Mesenchymal stem cell (in vitro differentiated cells and primary cell): Measurements from ENCODE around the gene MED12L.
A peak's percentile ranks its signal among the peaks of the same experiment; 100 is the strongest.

Experiments
- DNase-seq: peaks from one replicate; pipeline ENCODE4 v3.0.0-alpha.2; 2013
- H2AFZ ChIP-seq: one replicate; pipeline ENCODE4 v1.6.1; 2013; ENCODE audit warnings: low read depth, mild to moderate bottlenecking, control low read depth, inconsistent platforms, low read length, moderate library complexity
- H2AK5ac ChIP-seq: 2 replicates; pipeline ENCODE4 v1.6.1; 2013; ENCODE audit warnings: low read length, moderate library complexity, mild to moderate bottlenecking, inconsistent platforms; ENCODE audit not compliant: severe bottlenecking
- H2BK120ac ChIP-seq: one replicate; pipeline ENCODE4 v1.6.1; 2013; ENCODE audit warnings: low read depth, mild to moderate bottlenecking, inconsistent platforms, low read length, moderate library complexity
- H2BK12ac ChIP-seq, 2 experiments: one replicate each; pipeline ENCODE4 v1.6.1; 2013; ENCODE audit warnings: inconsistent platforms in 2 of 2, low read length in 2 of 2, mild to moderate bottlenecking in 2 of 2, moderate library complexity in 2 of 2, control low read depth in 1 of 2
- H2BK15ac ChIP-seq: one replicate; pipeline ENCODE4 v1.6.1; 2013; ENCODE audit warnings: mild to moderate bottlenecking, low read depth, inconsistent platforms; ENCODE audit not compliant: poor library complexity, severe bottlenecking
- H2BK5ac ChIP-seq: 2 replicates; pipeline ENCODE4 v1.6.1; 2013; ENCODE audit warnings: low read depth, mild to moderate bottlenecking, low read length, control low read depth, inconsistent platforms; ENCODE audit not compliant: poor library complexity, severe bottlenecking
- H3K14ac ChIP-seq, 2 experiments: one replicate each; pipeline ENCODE4 v1.6.1; 2013; ENCODE audit warnings: inconsistent platforms in 2 of 2, low read length in 2 of 2, control low read depth in 1 of 2, mild to moderate bottlenecking in 1 of 2, moderate library complexity in 1 of 2
- H3K18ac ChIP-seq, 2 experiments: one replicate each; pipeline ENCODE4 v1.6.1; 2013; ENCODE audit warnings: inconsistent platforms in 2 of 2, low read length in 2 of 2, control low read depth in 1 of 2, low read depth in 1 of 2, mild to moderate bottlenecking in 1 of 2
- H3K23ac ChIP-seq, 2 experiments: one replicate each; pipeline ENCODE4 v1.6.1; 2013; ENCODE audit warnings: inconsistent platforms in 2 of 2, low read length in 2 of 2, mild to moderate bottlenecking in 2 of 2, moderate library complexity in 2 of 2, control low read depth in 1 of 2
- H3K27ac ChIP-seq: 2 replicates; pipeline ENCODE4 v1.5.1; 2013; ENCODE audit warnings: mild to moderate bottlenecking, moderate library complexity, low read length, control low read depth, inconsistent platforms; ENCODE audit not compliant: poor library complexity, severe bottlenecking
- H3K27me3 ChIP-seq, 2 experiments: 2 replicates each; pipeline versions ENCODE4 v1.6.1 to v1.7.0; 2013; ENCODE audit warnings: low read length in 2 of 2, mild to moderate bottlenecking in 2 of 2, moderate library complexity in 2 of 2, control low read depth in 1 of 2, inconsistent platforms in 1 of 2; ENCODE audit not compliant: control insufficient read depth in 1 of 2, insufficient read depth in 1 of 2
- H3K36me3 ChIP-seq, 2 experiments: 2 replicates each; pipeline versions ENCODE4 v1.6.1 to v1.7.0; 2013; ENCODE audit warnings: low read length in 2 of 2, control low read depth in 1 of 2, inconsistent platforms in 1 of 2, low read depth in 1 of 2, mild to moderate bottlenecking in 1 of 2; ENCODE audit not compliant: insufficient read depth in 2 of 2, control insufficient read depth in 1 of 2
- H3K4ac ChIP-seq, 2 experiments: one replicate each; pipeline ENCODE4 v1.6.1; 2013; ENCODE audit warnings: inconsistent platforms in 2 of 2, low read length in 2 of 2, mild to moderate bottlenecking in 2 of 2, moderate library complexity in 2 of 2, control low read depth in 1 of 2, low read depth in 1 of 2
- H3K4me1 ChIP-seq: 2 replicates; pipeline ENCODE4 v1.6.1; 2013; ENCODE audit warnings: low read depth, low read length, control low read depth; ENCODE audit not compliant: control insufficient read depth, insufficient read depth
- H3K4me2 ChIP-seq: 2 replicates; pipeline ENCODE4 v1.6.1; 2013; ENCODE audit warnings: low read length, mild to moderate bottlenecking, inconsistent platforms; ENCODE audit not compliant: poor library complexity, severe bottlenecking
- H3K4me3 ChIP-seq, 2 experiments: 2 replicates each; pipeline versions ENCODE4 v1.5.1 to v1.7.0; 2013; ENCODE audit warnings: low read length in 2 of 2, mild to moderate bottlenecking in 2 of 2, control low read depth in 1 of 2, low read depth in 1 of 2; ENCODE audit not compliant: insufficient read depth in 1 of 2
- H3K79me1 ChIP-seq: replicated peaks from 2 replicates; pipeline ENCODE4 v1.6.1; 2013; ENCODE audit warnings: mild to moderate bottlenecking, control low read depth, low read length, inconsistent platforms; ENCODE audit not compliant: poor library complexity, severe bottlenecking
- H3K9ac ChIP-seq: 2 replicates; pipeline ENCODE4 v1.7.0; 2013; ENCODE audit warnings: mild to moderate bottlenecking, low read length, moderate library complexity
- H3K9me3 ChIP-seq: 2 replicates; pipeline ENCODE4 v1.7.0; 2013; ENCODE audit warnings: mild to moderate bottlenecking, low read length; ENCODE audit not compliant: control insufficient read depth
- H4K8ac ChIP-seq: one replicate; pipeline ENCODE4 v1.6.1; 2013; ENCODE audit warnings: inconsistent platforms, mild to moderate bottlenecking, low read length, moderate library complexity
- H4K91ac ChIP-seq: one replicate; pipeline ENCODE4 v1.6.1; 2013; ENCODE audit warnings: mild to moderate bottlenecking, low read length, inconsistent platforms
- WGBS: methylation state at CpG from one replicate; pipeline ENCODE4 v1.1.7; 2013; ENCODE audit warnings: mixed read lengths; 5-methylcytosine and 5-hydroxymethylcytosine counted together

The MED12L gene

DNA sequence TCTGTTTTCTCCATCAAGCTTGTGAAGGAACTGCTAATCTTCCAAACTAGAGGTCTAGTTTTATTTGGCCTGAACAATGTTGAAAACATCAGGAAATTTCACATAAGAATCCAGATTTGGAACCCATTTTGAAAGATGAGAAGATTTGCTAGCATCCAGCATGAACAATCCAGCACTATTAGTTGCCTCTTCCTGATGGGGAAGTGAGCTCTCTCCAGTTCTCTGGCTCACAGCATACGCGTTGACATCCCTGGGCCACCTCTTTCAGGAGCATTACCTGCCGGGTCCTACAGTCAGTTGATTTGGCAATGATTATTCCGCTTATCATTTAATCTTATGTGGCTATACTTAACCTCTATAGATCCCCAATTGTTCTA is 220.3 kb downstream of the MED12L start:
- no peaks in the 10 kb centered on the region for H3K36me3 ChIP-seq
- no peak overlapping the region for H2BK12ac ChIP-seq
- H3K4ac ChIP-seq: no peak overlapping the region
- H3K18ac ChIP-seq: no peak overlapping the region
- 90% methylated on average over 4 of the region's 4 CpGs for WGBS
- no peak overlapping the region for H3K4me3 ChIP-seq
- no peak overlapping the region for H3K23ac ChIP-seq
- no peak overlapping the region for H2AFZ ChIP-seq
- H2BK15ac ChIP-seq: no peak overlapping the region
- H2BK5ac ChIP-seq: peak overlapping the region; percentile 63
- no peak overlapping the region for H3K4me2 ChIP-seq
- DNase-seq: no peak
- H2AK5ac ChIP-seq: peak overlapping the region; percentile 76
- no peaks in the 10 kb centered on the region for H3K27me3 ChIP-seq
- peak overlapping the region; percentile 51 for H3K9ac ChIP-seq
- H4K8ac ChIP-seq: no peak overlapping the region
- H3K27ac ChIP-seq: peak overlapping the region; percentile 94
- H3K4me1 ChIP-seq: peaks cover 12% of the 10 kb centered on the region
- H3K9me3 ChIP-seq: no peaks in the 10 kb centered on the region
- peak overlapping the region; percentile 81 for H4K91ac ChIP-seq
- H3K79me1 ChIP-seq: no peaks in the 10 kb centered on the region
- H2BK120ac ChIP-seq: peak overlapping the region; percentile 64
- H3K14ac ChIP-seq: no peak overlapping the region

DNA sequence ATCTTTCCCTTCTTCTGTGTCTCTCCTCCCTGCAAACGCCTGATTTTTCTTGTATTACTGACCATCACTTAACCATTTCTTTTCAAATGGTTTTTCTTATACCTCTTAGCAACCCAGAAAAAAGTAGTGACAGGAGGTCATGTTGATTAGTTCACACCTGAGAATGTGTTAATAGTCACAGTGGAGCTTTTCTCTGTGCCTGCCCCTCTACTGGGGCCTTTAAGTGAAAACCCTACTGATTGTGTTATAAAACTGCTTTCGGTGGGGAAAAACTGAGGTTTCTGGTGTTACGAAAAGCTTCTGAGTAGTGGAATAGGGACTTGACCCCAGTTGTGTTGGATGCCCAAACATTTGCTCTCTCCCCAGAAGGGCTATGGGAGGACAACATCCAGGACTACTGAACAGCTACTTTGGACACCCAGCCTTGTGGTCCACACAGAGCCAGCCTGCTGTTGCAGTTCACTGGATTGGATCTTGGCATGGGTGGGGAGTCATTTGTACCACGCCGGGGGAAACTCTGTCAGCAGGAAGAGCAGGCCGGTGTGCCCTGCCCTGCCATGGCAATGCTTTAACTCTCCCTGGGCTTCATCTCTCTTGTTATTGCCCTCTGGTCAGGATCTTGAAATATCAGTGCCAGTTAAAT is 220.8 kb downstream of the MED12L start:
- Histone ChIP-seq H3K27ac (peak overlapping the region; percentile 94), H2BK120ac (no peak overlapping the region), H3K4me2 (no peak overlapping the region), H3K36me3 (no peaks in the 10 kb centered on the region), H3K9me3 (no peaks in the 10 kb centered on the region), H4K91ac (peak overlapping the region; percentile 5), H2BK5ac (no peak overlapping the region), H2AFZ (no peak overlapping the region), H3K23ac (no peak overlapping the region), H2BK15ac (no peak overlapping the region), H3K18ac (peak overlapping the region in 1 of 2 experiments; percentile 0), H3K4ac (no peak overlapping the region), H2BK12ac (peak overlapping the region in 1 of 2 experiments; percentile 16), H3K27me3 (no peaks in the 10 kb centered on the region), H3K4me1 (peaks cover 12% of the 10 kb centered on the region), H2AK5ac (peak overlapping the region; percentile 24), H3K14ac (no peak overlapping the region), H3K9ac (no peak overlapping the region), H3K4me3 (no peak overlapping the region), H4K8ac (peak overlapping the region; percentile 4), H3K79me1 (no peaks in the 10 kb centered on the region)
- no peak for DNase-seq
- 87% methylated on average over 6 of the region's 6 CpGs for WGBS

DNA sequence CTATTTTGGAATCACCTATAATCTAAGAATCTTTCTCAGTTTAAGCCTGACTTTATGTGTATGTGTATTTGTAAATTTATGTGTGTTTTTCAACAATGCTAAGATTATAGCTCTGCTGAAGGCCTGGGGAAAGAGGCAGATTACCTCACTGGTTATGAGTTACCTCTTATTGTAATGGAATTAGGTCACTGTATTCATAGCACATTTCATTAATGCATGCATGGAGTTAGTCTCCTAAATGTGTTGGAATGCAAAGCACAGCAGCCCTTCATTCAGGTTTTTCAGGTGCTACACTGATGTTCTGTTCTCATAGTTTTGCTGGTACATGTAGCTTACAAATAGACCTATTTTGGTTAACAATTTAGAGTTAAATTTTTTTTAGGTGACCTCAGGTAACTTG is 221.7 kb downstream of the MED12L start:
- no peak overlapping the region for H3K4me2 ChIP-seq
- no peak overlapping the region for H3K27ac ChIP-seq
- no peak overlapping the region for H2BK5ac ChIP-seq
- H4K91ac ChIP-seq: no peak overlapping the region
- no peak overlapping the region for H3K18ac ChIP-seq
- no peaks in the 10 kb centered on the region for H3K9me3 ChIP-seq
- no peaks in the 10 kb centered on the region for H3K79me1 ChIP-seq
- no peaks in the 10 kb centered on the region for H3K36me3 ChIP-seq
- H4K8ac ChIP-seq: no peak overlapping the region
- peaks cover 12% of the 10 kb centered on the region for H3K4me1 ChIP-seq
- H3K27me3 ChIP-seq: no peaks in the 10 kb centered on the region
- H2AFZ ChIP-seq: no peak overlapping the region
- no peak overlapping the region for H3K4me3 ChIP-seq
- DNase-seq: no peak
- no peak overlapping the region for H3K9ac ChIP-seq
- H3K23ac ChIP-seq: no peak overlapping the region
- H2BK15ac ChIP-seq: no peak overlapping the region
- no peak overlapping the region for H2BK120ac ChIP-seq
- H3K4ac ChIP-seq: no peak overlapping the region
- H3K14ac ChIP-seq: no peak overlapping the region
- H2BK12ac ChIP-seq: no peak overlapping the region
- no peak overlapping the region for H2AK5ac ChIP-seq

GRCh38 chr3:151307583-151308488 is 222.4 kb downstream of the MED12L start:
- Histone ChIP-seq H2BK120ac (no peak overlapping the region), H3K27ac (peak overlapping the region; percentile 18), H3K4me3 (no peak overlapping the region), H3K23ac (no peak overlapping the region), H3K18ac (peak overlapping the region in 1 of 2 experiments; percentile 8), H2BK15ac (no peak overlapping the region), H4K91ac (no peak overlapping the region), H3K4me1 (peaks cover 12% of the 10 kb centered on the region), H3K4ac (peak overlapping the region in 1 of 2 experiments; percentile 55), H3K14ac (no peak overlapping the region), H3K36me3 (no peaks in the 10 kb centered on the region), H2BK5ac (no peak overlapping the region), H3K9me3 (no peaks in the 10 kb centered on the region), H3K9ac (peak overlapping the region; percentile 42), H4K8ac (no peak overlapping the region), H3K79me1 (no peaks in the 10 kb centered on the region), H2AFZ (no peak overlapping the region), H3K27me3 (no peaks in the 10 kb centered on the region), H3K4me2 (no peak overlapping the region), H2AK5ac (peak overlapping the region; percentile 81), H2BK12ac (peak overlapping the region in 1 of 2 experiments; percentile 29)
- no peak for DNase-seq
- WGBS: no CpG with 5 or more reads among the region's 1 CpG
